CD4-positive, alpha-beta T cell (primary cell): ENCODE data around the gene CCNA1. TPM values are rescaled to one million over a fixed set of nuclear protein-coding genes. Genes with fewer than 3 reads are reported as not detected.

Experiments used
- ATAC-seq: fragments of 200-7000 bp; cut with Tn5 transposase; one replicate; pipeline ENCODE4 v1.10.0; 2022; ENCODE audit warnings: mild to moderate bottlenecking; ENCODE audit not compliant: poor library complexity
- CTCF ChIA-PET: fragments of 350-600 bp; sonication (Branson Sonifier 250); formaldehyde crosslinking; loops from one replicate; lab custom pipeline; 2021; ENCODE audit warnings: antibody characterized with exemption, inconsistent platforms; lab: Charles Lee
- POLR2A ChIA-PET: fragments of 350-600 bp; sonication (Branson Sonifier 250); formaldehyde crosslinking; loops from one replicate; lab custom pipeline; 2021; ENCODE audit warnings: antibody characterized with exemption, inconsistent platforms; lab: Charles Lee
- DNase-seq, 14 experiments: peaks; one replicate each; pipeline ENCODE4 v3.0.0-alpha.2; 2013 to 2020; ENCODE audit warnings: mixed read lengths in 2 of 14
- H3K27ac ChIP-seq, 2 donors: one replicate each; pipeline versions ENCODE4 v1.5.1 to v1.7.0; 2013; ENCODE audit warnings: low read length in 2 of 2, low read depth in 1 of 2, mild to moderate bottlenecking in 1 of 2
- H3K27me3 ChIP-seq, 2 experiments: 1 replicate in 1 of 2; 2 replicates in 1 of 2; pipeline versions ENCODE4 v1.6.1 to v1.7.0; 2013; ENCODE audit warnings: low read length in 2 of 2, control low read depth in 1 of 2, mild to moderate bottlenecking in 1 of 2, moderate library complexity in 1 of 2; ENCODE audit not compliant: insufficient read depth in 2 of 2, control insufficient read depth in 1 of 2
- H3K36me3 ChIP-seq: one replicate; pipeline ENCODE4 v1.6.1; 2013; ENCODE audit warnings: low read length, control low read depth; ENCODE audit not compliant: insufficient read depth
- H3K4me1 ChIP-seq: one replicate; pipeline ENCODE4 v1.6.1; 2013; ENCODE audit warnings: low read length, control low read depth; ENCODE audit not compliant: insufficient read depth
- H3K4me3 ChIP-seq: one replicate; pipeline ENCODE4 v1.5.1; 2013; ENCODE audit warnings: mild to moderate bottlenecking, low read length, moderate library complexity
- H3K9me3 ChIP-seq, 2 experiments: 1 replicate in 1 of 2; 2 replicates in 1 of 2; pipeline versions ENCODE4 v1.6.1 to v1.7.0; 2013; ENCODE audit warnings: low read length in 2 of 2, mild to moderate bottlenecking in 2 of 2, control low read depth in 1 of 2, moderate library complexity in 1 of 2; ENCODE audit not compliant: control insufficient read depth in 1 of 2, insufficient read depth in 1 of 2
- H3K27ac Mint-ChIP-seq: one replicate; pipeline ENCODE4 v1.8.0; 2020; ENCODE audit warnings: mixed read lengths
- H3K27me3 Mint-ChIP-seq: one replicate; pipeline ENCODE4 v1.8.0; 2021; ENCODE audit warnings: mixed read lengths
- H3K36me3 Mint-ChIP-seq: one replicate; pipeline ENCODE4 v1.8.0; 2021; ENCODE audit warnings: low read depth, mixed read lengths
- H3K4me1 Mint-ChIP-seq: one replicate; pipeline ENCODE4 v1.8.0; 2021; ENCODE audit warnings: low read depth, mixed read lengths
- H3K4me3 Mint-ChIP-seq: one replicate; pipeline ENCODE4 v1.8.0; 2020; ENCODE audit warnings: mild to moderate bottlenecking, mixed read lengths
- H3K9me3 Mint-ChIP-seq: one replicate; pipeline ENCODE4 v1.8.0; 2020; ENCODE audit warnings: mixed read lengths
- CTCF ChIP-seq: fragments of 200-600 bp; IDR thresholded peaks from one replicate; pipeline ENCODE4 v1.8.0; 2022; ENCODE audit warnings: antibody characterized with exemption, mild to moderate bottlenecking
- intact Hi-C, 2 experiments: fragments of 100-400 bp; cut with DNase I in 1 of 2; cut with micrococcal nuclease in 1 of 2; formaldehyde crosslinking; loops; one replicate each; pipeline versions ENCODE4 v1.15.1 to v1.9.0; 2023 to 2025; cut with DNase I, micrococcal nuclease
- total RNA-seq, 174 experiments: library from RNA in 2 of 174; stranded (reverse) in 2 of 174; gene quantifications; one replicate each; pipeline ENCODE4 v1.2.3 and lab custom pipeline; 2021 to 2026

Gene CCNA1
- total RNA-seq, 2 experiments from 2014 or later = not detected

- Mint-ChIP-seq H3K27me3 (peaks cover 3% of the 10 kb centered on the region), H3K27ac (no peak overlapping the region), H3K9me3 (no peaks in the 10 kb centered on the region), H3K36me3 (no peaks in the 10 kb centered on the region), H3K4me1 (no peaks in the 10 kb centered on the region), H3K4me3 (no peak overlapping the region)
- H3K36me3 ChIP-seq = no peaks in the 10 kb centered on the region
- no peak for TF ChIP-seq CTCF
- ATAC-seq (no peak), DNase-seq (no peak)
- no peaks in the 10 kb centered on the region for H3K9me3 ChIP-seq
- H3K4me1 ChIP-seq = no peaks in the 10 kb centered on the region
- H3K4me3 ChIP-seq = no peak overlapping the region
- H3K27me3 ChIP-seq = no peaks in the 10 kb centered on the region
- CTCF ChIA-PET = no interaction called here
- intact Hi-C loops = no loop called here
- POLR2A ChIA-PET = no interaction called here
- H3K27ac ChIP-seq = no peak overlapping the region
Observed at GRCh38 chr13:36480726-36481427, 48.6 kb downstream of the CCNA1 start.

GRCh38 chr13:36490055-36490454 lies 57.8 kb downstream of the CCNA1 start:
- Mint-ChIP-seq H3K36me3 (no peaks in the 10 kb centered on the region), H3K9me3 (no peaks in the 10 kb centered on the region), H3K4me1 (no peaks in the 10 kb centered on the region), H3K27me3 (peaks cover 12% of the 10 kb centered on the region), H3K27ac (no peak overlapping the region), H3K4me3 (no peak overlapping the region)
- CTCF ChIA-PET = no interaction called here
- Histone ChIP-seq H3K9me3 (peaks cover 0 to 3% of the 10 kb centered on the region in 2 experiments), H3K27me3 (no peaks in the 10 kb centered on the region), H3K36me3 (no peaks in the 10 kb centered on the region), H3K27ac (no peak overlapping the region), H3K4me1 (no peaks in the 10 kb centered on the region), H3K4me3 (no peak overlapping the region)
- intact Hi-C loops = no loop called here
- DNase-seq (no peak), ATAC-seq (no peak)
- POLR2A ChIA-PET = no interaction called here
- no peak for TF ChIP-seq CTCF

Other genes with a start within 250 kb of the CCNA1 start
- not detected for gene SOHLH2, start 217.9 kb upstream of the CCNA1 start, total RNA-seq
- gene CCDC169, start 134.7 kb upstream of the CCNA1 start, total RNA-seq = not detected
- 10 to 100 TPM; 22.0 to 22.9 TPM for gene SPART, start 86.1 kb upstream of the CCNA1 start, total RNA-seq
- gene SERTM1, start 241.5 kb downstream of the CCNA1 start, total RNA-seq = not detected